Heart left ventricle (tissue), 16 donors: ENCODE data around the gene OPN4. TPM values are rescaled to one million over a fixed set of nuclear protein-coding genes. Genes with fewer than 3 reads are reported as not detected.
A peak's percentile ranks its signal among the peaks of the same experiment; 100 is the strongest.

ENCODE experiments used
- ATAC-seq, 4 donors: fragments of 200-7000 bp; cut with Tn5 transposase; one replicate each; pipeline ENCODE4 v1.9.1; 2020 to 2022; ENCODE audit warnings: moderate library complexity in 4 of 4, mild to moderate bottlenecking in 3 of 4, moderate number of reproducible peaks in 1 of 4
- DNase-seq, 5 donors: peaks; one replicate each; pipeline ENCODE4 v3.0.0-alpha.2; 2020
- H3K27ac ChIP-seq, 12 donors: fragments of 200-600 bp; sonication (generic) in 4 of 12; one replicate each; pipeline versions ENCODE4 v1.5.0 to v1.8.0; 2016 to 2022; ENCODE audit warnings: mild to moderate bottlenecking in 2 of 12
- H3K27me3 ChIP-seq, 9 donors: fragments of 200-600 bp; sonication (generic) in 2 of 9; one replicate each; pipeline versions ENCODE4 v1.5.1 to v1.8.0; 2016 to 2022; ENCODE audit warnings: mild to moderate bottlenecking in 3 of 9
- H3K36me3 ChIP-seq, 9 donors: fragments of 200-600 bp; sonication (generic) in 2 of 9; one replicate each; pipeline versions ENCODE4 v1.5.0 to v1.8.0; 2018 to 2022; ENCODE audit warnings: mild to moderate bottlenecking in 2 of 9
- H3K4me1 ChIP-seq, 12 donors: fragments of 200-600 bp; sonication (generic) in 4 of 12; one replicate each; pipeline versions ENCODE4 v1.5.0 to v1.8.0; 2016 to 2022; ENCODE audit warnings: mild to moderate bottlenecking in 3 of 12
- H3K4me3 ChIP-seq, 12 donors: fragments of 200-600 bp; sonication (generic) in 4 of 12; one replicate each; pipeline versions ENCODE4 v1.5.0 to v1.8.0; 2017 to 2022; ENCODE audit warnings: mild to moderate bottlenecking in 9 of 12, moderate library complexity in 4 of 12
- H3K9me3 ChIP-seq, 12 donors: fragments of 200-600 bp; sonication (generic) in 4 of 12; one replicate each; pipeline versions ENCODE4 v1.5.0 to v1.8.0; 2016 to 2022; ENCODE audit warnings: mild to moderate bottlenecking in 1 of 12
- POLR2A ChIP-seq, 2 donors: fragments of 450-650 bp; IDR thresholded peaks; one replicate each; pipeline ENCODE4 v1.6.1; 2017; ENCODE audit warnings: antibody characterized with exemption in 2 of 2, mild to moderate bottlenecking in 2 of 2, moderate library complexity in 2 of 2
- WGBS, 4 donors: extraction: QIAGEN DNeasy Blood & Tissue Kit in 2 of 4; methylation state at CpG; one replicate each; pipeline versions ENCODE4 v1.1.5 to v1.1.7; 2013 to 2018; 5-methylcytosine and 5-hydroxymethylcytosine counted together
- intact Hi-C, 10 donors: fragments of 100-400 bp; cut with DNase I; formaldehyde crosslinking; loops; one replicate each; pipeline versions ENCODE4 v1.11.1 to v1.14.2; 2022
- polyA plus RNA-seq, 2 donors: library from polyadenylated mRNA; stranded (reverse); fragments of 200-250 nt; gene quantifications; one replicate each; pipeline ENCODE4 v1.2.3, GENCODE V29; 2013
- total RNA-seq, 9 donors: library from RNA; depleted of rRNA in 2 of 9; stranded (reverse); fragments of >200 nt in 2 of 9; fragmentation: NEBNext Ultra II Directional in 3 of 9; extraction: Animal tissue kit (Norgen Biotek cat#: 25700) in 3 of 9; gene quantifications; one replicate each; pipeline versions ENCODE4 v1.1.0 to v1.2.4, GENCODE V29; 2016 to 2023
- TF ChIP-seq, protein P1 (sequence below), 12 donors: fragments of 200-600 bp; sonication (generic) in 4 of 12; IDR thresholded peaks; one replicate each; pipeline versions ENCODE4 v1.5.0 to v1.8.0; 2018 to 2022; ENCODE audit warnings: antibody characterized with exemption in 12 of 12, mild to moderate bottlenecking in 5 of 12
- donor health status: ischemic (EF 13 %, LVEDD 7.1; RV severe dilation, severe dysfunction).
- donor health status: healthy with polysubstance abuse.
- donor health status: DM: no; HTN: yes; CAD: no.
- donor health status: DM: no; HTN: no; CAD: no.
- donor health status: ischemic (EF 25% LVEDD 6.9; RV normal size, moderate dysfunction).
- donor health status: ischemic (EF 25% LVEDD 5.7; RV mildly dilated, moderate dysfunction).
- donor health status: healthy.
- donor health status: DM: yes; HTN: yes; CAD: no.
- donor health status: ischemic (EF 35%, LVEDD 5.7; RV mildly dilated, moderate dysfunction).
- donor health status: nonischemic (EF 11% LVEDD 7.7; RV severe dilation, severe dysfunction).
- donor health status: DM: yes; HTN: yes; CAD: no.
- donor health status: PGD.
- donor health status: ischemic (EF 29% LVEDD 5.4; RV normal size, mild dysfunction).
- donor health status: nonischemic (EF 23%, LVEDD 6.1; RV moderate dilation, normal function).

OPN4 gene
- total and polyA plus RNA-seq, 11 donors: 0.03 to 0.28 (median 0.19) TPM; not detected in 6

- no peak overlapping the region for H3K27ac ChIP-seq
- H3K36me3 ChIP-seq: no peaks in the 10 kb centered on the region
- WGBS, 4 donors: 87 to 92% (median 91%) methylated on average over 19 of the region's 19 CpGs
- intact Hi-C loops: no loop called here
- no peak overlapping the region for H3K4me3 ChIP-seq
- no peaks in the 10 kb centered on the region for H3K9me3 ChIP-seq
- DNase-seq (peak in 3 of 5 donors; percentile 16 to 58 (median 25)), ATAC-seq (no peak)
- peaks cover 0 to 52% (median 33%) of the 10 kb centered on the region in 12 donors for H3K4me1 ChIP-seq
- no peaks in the 10 kb centered on the region for H3K27me3 ChIP-seq
- no peak for TF ChIP-seq POLR2A (IDR thresholded peaks at IDR 0.05)
- TF ChIP-seq, protein P1, sequence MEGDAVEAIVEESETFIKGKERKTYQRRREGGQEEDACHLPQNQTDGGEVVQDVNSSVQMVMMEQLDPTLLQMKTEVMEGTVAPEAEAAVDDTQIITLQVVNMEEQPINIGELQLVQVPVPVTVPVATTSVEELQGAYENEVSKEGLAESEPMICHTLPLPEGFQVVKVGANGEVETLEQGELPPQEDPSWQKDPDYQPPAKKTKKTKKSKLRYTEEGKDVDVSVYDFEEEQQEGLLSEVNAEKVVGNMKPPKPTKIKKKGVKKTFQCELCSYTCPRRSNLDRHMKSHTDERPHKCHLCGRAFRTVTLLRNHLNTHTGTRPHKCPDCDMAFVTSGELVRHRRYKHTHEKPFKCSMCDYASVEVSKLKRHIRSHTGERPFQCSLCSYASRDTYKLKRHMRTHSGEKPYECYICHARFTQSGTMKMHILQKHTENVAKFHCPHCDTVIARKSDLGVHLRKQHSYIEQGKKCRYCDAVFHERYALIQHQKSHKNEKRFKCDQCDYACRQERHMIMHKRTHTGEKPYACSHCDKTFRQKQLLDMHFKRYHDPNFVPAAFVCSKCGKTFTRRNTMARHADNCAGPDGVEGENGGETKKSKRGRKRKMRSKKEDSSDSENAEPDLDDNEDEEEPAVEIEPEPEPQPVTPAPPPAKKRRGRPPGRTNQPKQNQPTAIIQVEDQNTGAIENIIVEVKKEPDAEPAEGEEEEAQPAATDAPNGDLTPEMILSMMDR (IDR thresholded peaks at IDR 0.05): no peak
These were observed 4.9 kb downstream of the OPN4 start for GRCh38 chr10:86659161-86659691.

DNA sequence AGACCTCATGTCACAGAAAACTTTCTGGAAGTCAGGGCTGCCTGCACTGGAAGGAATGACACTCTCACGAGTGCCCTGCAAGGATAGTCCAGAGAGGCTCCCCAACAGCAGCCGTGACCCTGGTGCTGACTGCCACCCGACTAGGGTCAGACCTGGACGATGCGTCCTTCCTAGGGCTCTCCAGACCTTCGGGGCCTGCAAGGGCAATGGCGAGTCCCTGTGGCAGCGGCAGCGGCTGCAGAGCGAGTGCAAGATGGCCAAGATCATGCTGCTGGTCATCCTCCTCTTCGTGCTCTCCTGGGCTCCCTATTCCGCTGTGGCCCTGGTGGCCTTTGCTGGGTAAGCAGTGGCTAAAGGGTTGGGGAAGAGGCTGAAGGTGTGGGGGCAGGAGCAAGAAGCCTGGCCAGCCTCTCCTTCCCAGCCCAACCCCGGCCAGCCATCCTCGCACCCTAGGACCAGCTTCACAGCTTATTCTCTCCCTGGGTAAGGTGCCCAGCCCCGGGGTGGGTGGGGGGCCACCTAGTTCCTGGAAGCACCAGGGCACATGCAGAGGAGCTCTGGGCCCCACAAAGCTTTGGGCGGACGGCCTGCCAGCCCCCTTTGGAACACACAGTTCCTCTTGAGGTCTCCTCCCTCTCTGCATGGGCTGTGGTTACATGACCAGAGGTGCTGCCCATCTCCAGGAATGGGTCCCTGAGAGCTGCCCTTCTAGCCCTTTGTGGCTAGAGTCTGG is 5.5 kb downstream of the OPN4 start:
- Histone ChIP-seq H3K9me3 (no peaks in the 10 kb centered on the region), H3K27ac (no peak overlapping the region), H3K36me3 (no peaks in the 10 kb centered on the region), H3K4me1 (peaks cover 0 to 57% (median 34%) of the 10 kb centered on the region in 12 donors), H3K4me3 (no peak overlapping the region), H3K27me3 (no peaks in the 10 kb centered on the region)
- WGBS, 4 donors: 87 to 95% (median 93%) methylated on average over 5 to 17 of the region's 17 CpGs
- intact Hi-C loops: no loop called here
- ATAC-seq (no peak), DNase-seq (peak in 4 of 5 donors; percentile 11 to 55 (median 17))
- TF ChIP-seq, protein P1 (IDR thresholded peaks at IDR 0.05): no peak
- no peak for TF ChIP-seq POLR2A (IDR thresholded peaks at IDR 0.05)

DNA sequence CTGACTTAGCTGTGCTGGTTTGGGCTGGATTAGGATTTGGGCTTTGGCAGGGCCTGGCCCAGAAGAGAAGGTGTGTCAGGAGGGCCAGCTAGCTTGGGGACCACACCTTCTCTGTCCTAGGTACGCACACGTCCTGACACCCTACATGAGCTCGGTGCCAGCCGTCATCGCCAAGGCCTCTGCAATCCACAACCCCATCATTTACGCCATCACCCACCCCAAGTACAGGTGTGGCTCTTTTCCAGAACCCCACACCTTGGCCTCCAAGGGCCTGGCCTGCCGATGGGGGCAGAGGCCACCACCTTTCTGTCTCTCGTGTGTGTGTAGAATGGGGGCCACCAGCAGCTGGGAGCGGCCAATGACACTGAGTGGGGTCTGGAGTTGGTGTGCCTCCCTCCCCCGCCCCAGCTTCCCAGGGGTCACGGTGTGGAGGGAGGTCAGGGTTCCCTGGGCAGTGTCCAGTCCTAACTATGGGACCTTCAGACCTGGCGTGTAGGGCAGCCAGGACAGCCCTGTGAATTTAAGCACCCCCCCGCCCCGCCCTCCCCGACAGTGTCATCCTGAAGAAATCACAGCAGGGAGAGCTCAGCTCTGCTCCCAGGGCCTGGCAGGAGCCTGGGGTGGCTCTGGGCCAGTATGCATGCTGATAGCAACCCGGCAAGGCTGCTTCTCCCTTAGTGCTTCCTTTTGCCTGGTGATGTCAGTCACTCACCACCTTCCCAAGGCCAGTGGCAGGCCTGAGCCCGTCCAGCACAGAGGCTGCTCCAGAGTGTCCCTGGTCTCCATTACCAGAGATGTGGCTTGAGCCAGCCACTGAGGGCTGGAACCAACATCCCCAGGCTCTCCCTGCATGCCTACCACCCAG is 7.0 kb downstream of the OPN4 start:
- peaks cover 0 to 71% (median 39%) of the 10 kb centered on the region in 12 donors for H3K4me1 ChIP-seq
- peak overlapping the region; percentile 20 to 100 (median 94) for H3K27ac ChIP-seq
- H3K9me3 ChIP-seq: no peaks in the 10 kb centered on the region
- WGBS, 4 donors: 53 to 63% (median 54%) methylated on average over 11 to 17 of the region's 17 CpGs
- no peaks in the 10 kb centered on the region for H3K27me3 ChIP-seq
- ATAC-seq (peak; percentile 17 to 56 (median 49)), DNase-seq (peak; percentile 81 to 94 (median 88))
- H3K36me3 ChIP-seq: no peaks in the 10 kb centered on the region
- intact Hi-C loops: no loop called here
- peak in 1 of 2 donors; percentile 44 for TF ChIP-seq POLR2A (IDR thresholded peaks at IDR 0.05)
- TF ChIP-seq, protein P1 (IDR thresholded peaks at IDR 0.05): peak in 2 of 12 donors; percentile 10 to 32
- H3K4me3 ChIP-seq: no peak overlapping the region
